Prostate gland (tissue), 2 donors: ENCODE measurements around the gene SLC24A3. TPM values are rescaled to one million over a fixed set of nuclear protein-coding genes. Genes with fewer than 3 reads are reported as not detected.

Experiments
- DNase-seq: peaks from one replicate; pipeline ENCODE4 v3.0.0-alpha.2; 2019; ENCODE audit warnings: low spot score
- H3K27ac ChIP-seq, 2 donors: fragments of 200-600 bp; sonication (generic); 2 replicates each; pipeline ENCODE4 v1.5.1; 2017 to 2019
- H3K27me3 ChIP-seq: fragments of 200-600 bp; sonication (generic); replicated peaks from 2 replicates; pipeline ENCODE4 v1.5.1; 2019; ENCODE audit not compliant: insufficient read depth
- H3K36me3 ChIP-seq, 2 donors: fragments of 200-600 bp; sonication (generic); 1 replicate in 1 of 2; 2 replicates in 1 of 2; pipeline versions ENCODE4 v1.5.1 to v1.8.1; 2017 to 2019
- H3K4me1 ChIP-seq: fragments of 200-600 bp; sonication (generic); replicated peaks from 2 replicates; pipeline ENCODE4 v1.5.1; 2019
- H3K4me3 ChIP-seq, 2 donors: fragments of 200-600 bp; sonication (generic); 2 replicates each; pipeline ENCODE4 v1.5.1; 2017 to 2019
- H3K9me3 ChIP-seq: fragments of 200-600 bp; sonication (generic); 2 replicates; pipeline ENCODE4 v1.5.1; 2017
- CTCF ChIP-seq, 4 experiments: fragments of 200-600 bp in 2 of 4; fragments of 450-650 bp in 2 of 4; sonication (generic) in 2 of 4; IDR thresholded peaks; 1 replicate in 3 of 4; 2 replicates in 1 of 4; pipeline ENCODE4 v1.5.1; 2016 to 2019; ENCODE audit warnings: antibody characterized with exemption in 4 of 4, mild to moderate bottlenecking in 2 of 4, moderate library complexity in 2 of 4
- POLR2A ChIP-seq: fragments of 450-650 bp; IDR thresholded peaks from one replicate; pipeline ENCODE4 v1.6.1; 2016; ENCODE audit warnings: antibody characterized with exemption, mild to moderate bottlenecking
- POLR2AphosphoS5 ChIP-seq: sonication (generic); formaldehyde crosslinking; IDR thresholded peaks from one replicate; pipeline ENCODE4 v1.6.1; 2017; ENCODE audit warnings: antibody characterized with exemption
- WGBS: methylation state at CpG from one replicate; pipeline ENCODE4 v1.1.5; 2018; 5-methylcytosine and 5-hydroxymethylcytosine counted together
- intact Hi-C: fragments of 100-400 bp; cut with DNase I; formaldehyde crosslinking; loops from one replicate; pipeline ENCODE4 v1.14.2; 2022
- total RNA-seq, 2 donors: library from RNA; depleted of rRNA; stranded (reverse); fragments of >200 nt; gene quantifications; one replicate each; pipeline ENCODE4 v1.1.0, GENCODE V29; 2016

Gene SLC24A3
- total RNA-seq, 2 donors from 2014 or later: 4.6 to 8.0 TPM

- DNase-seq: no peak
- intact Hi-C loops: no loop called here
- H3K4me3 ChIP-seq: no peak overlapping the region
- H3K36me3 ChIP-seq: no peaks in the 10 kb centered on the region
- no peaks in the 10 kb centered on the region for H3K4me1 ChIP-seq
- no peak overlapping the region for H3K27ac ChIP-seq
- 27% methylated on average over 7 of the region's 7 CpGs for WGBS
- TF ChIP-seq CTCF (IDR thresholded peaks at IDR 0.05) (no peak), POLR2AphosphoS5 (no peak), POLR2A (no peak)
- no peaks in the 10 kb centered on the region for H3K9me3 ChIP-seq
- no peaks in the 10 kb centered on the region for H3K27me3 ChIP-seq
These were observed 217.1 kb downstream of the SLC24A3 start for GRCh38 chr20:19429538-19429937.

- Histone ChIP-seq H3K36me3 (no peaks in the 10 kb centered on the region), H3K4me1 (no peaks in the 10 kb centered on the region), H3K4me3 (no peak overlapping the region), H3K27me3 (no peaks in the 10 kb centered on the region), H3K9me3 (no peaks in the 10 kb centered on the region), H3K27ac (no peak overlapping the region)
- no peak for DNase-seq
- TF ChIP-seq POLR2AphosphoS5: no peak
- no peak for TF ChIP-seq CTCF (IDR thresholded peaks at IDR 0.05)
- no peak for TF ChIP-seq POLR2A
- WGBS: 95% methylated on average over 5 of the region's 5 CpGs
- intact Hi-C loops: no loop called here
These were observed 218.3 kb downstream of the SLC24A3 start for GRCh38 chr20:19430641-19431315.

- H3K36me3 ChIP-seq: no peaks in the 10 kb centered on the region
- WGBS: 77% methylated on average over 4 of the region's 4 CpGs
- H3K4me1 ChIP-seq: no peaks in the 10 kb centered on the region
- no peaks in the 10 kb centered on the region for H3K9me3 ChIP-seq
- H3K27me3 ChIP-seq: no peaks in the 10 kb centered on the region
- no peak for TF ChIP-seq POLR2A
- no peak for TF ChIP-seq POLR2AphosphoS5
- TF ChIP-seq CTCF (IDR thresholded peaks at IDR 0.05): no peak
- no peak overlapping the region for H3K27ac ChIP-seq
- DNase-seq: no peak
- intact Hi-C loops: no loop called here
- no peak overlapping the region for H3K4me3 ChIP-seq
These were observed 218.9 kb downstream of the SLC24A3 start for GRCh38 chr20:19431316-19431700.

GRCh38 chr20:19431906-19432305 lies 219.5 kb downstream of the SLC24A3 start:
- DNase-seq: no peak
- Histone ChIP-seq H3K4me1 (no peaks in the 10 kb centered on the region), H3K27me3 (no peaks in the 10 kb centered on the region), H3K9me3 (no peaks in the 10 kb centered on the region), H3K36me3 (no peaks in the 10 kb centered on the region), H3K4me3 (no peak overlapping the region), H3K27ac (no peak overlapping the region)
- TF ChIP-seq POLR2A: no peak
- no peak for TF ChIP-seq POLR2AphosphoS5
- TF ChIP-seq CTCF (IDR thresholded peaks at IDR 0.05): no peak
- intact Hi-C loops: no loop called here
- WGBS: 89% methylated on average over 2 of the region's 2 CpGs
